Osteocyte (in vitro differentiated cells): Measurements from ENCODE around the gene CHRDL2. TPM values are rescaled to one million over a fixed set of nuclear protein-coding genes. Genes with fewer than 3 reads are reported as not detected.
A peak's percentile ranks its signal among the peaks of the same experiment; 100 is the strongest.

Experiments
- DNase-seq: peaks from one replicate; pipeline ENCODE4 v3.0.0; 2021; ENCODE audit warnings: mixed read lengths; ENCODE audit not compliant: unreplicated experiment; ENCODE audit errors: extremely low spot score
- H3K27ac Mint-ChIP-seq: one replicate; pipeline ENCODE4 v1.8.0; 2021; ENCODE audit warnings: mild to moderate bottlenecking, mixed read lengths; ENCODE audit not compliant: unreplicated experiment
- H3K27me3 Mint-ChIP-seq: one replicate; pipeline ENCODE4 v1.8.0; 2021; ENCODE audit warnings: mixed read lengths; ENCODE audit not compliant: unreplicated experiment
- H3K36me3 Mint-ChIP-seq: one replicate; pipeline ENCODE4 v1.8.0; 2021; ENCODE audit warnings: mixed read lengths; ENCODE audit not compliant: unreplicated experiment
- H3K4me1 Mint-ChIP-seq: one replicate; pipeline ENCODE4 v1.8.0; 2021; ENCODE audit warnings: mixed read lengths; ENCODE audit not compliant: unreplicated experiment
- H3K4me3 Mint-ChIP-seq: one replicate; pipeline ENCODE4 v1.8.0; 2021; ENCODE audit warnings: mild to moderate bottlenecking, moderate library complexity, mixed read lengths; ENCODE audit not compliant: unreplicated experiment
- H3K9me3 Mint-ChIP-seq: one replicate; pipeline ENCODE4 v1.8.0; 2021; ENCODE audit warnings: mixed read lengths; ENCODE audit not compliant: unreplicated experiment
- total RNA-seq: library from RNA; stranded (reverse); gene quantifications from 2 replicates; pipeline ENCODE4 v1.2.1, GENCODE V29; 2021
- TF ChIP-seq, protein P1 (sequence below): fragments of 200-600 bp; sonication (generic); IDR thresholded peaks from 2 replicates; pipeline ENCODE4 v1.5.0; 2021; ENCODE audit warnings: antibody characterized with exemption, mild to moderate bottlenecking, moderate library complexity

Gene CHRDL2
- total RNA-seq, 1 donor from 2014 or later, result not detected

- H3K36me3 Mint-ChIP-seq, result no peaks in the 10 kb centered on the region
- peaks cover 20% of the 10 kb centered on the region for H3K4me1 Mint-ChIP-seq
- peak; percentile 66 for DNase-seq
- no peaks in the 10 kb centered on the region for H3K9me3 Mint-ChIP-seq
- H3K27me3 Mint-ChIP-seq, result no peaks in the 10 kb centered on the region
- H3K4me3 Mint-ChIP-seq, result no peak overlapping the region
- H3K27ac Mint-ChIP-seq, result peak overlapping the region; percentile 82
- TF ChIP-seq, protein P1, sequence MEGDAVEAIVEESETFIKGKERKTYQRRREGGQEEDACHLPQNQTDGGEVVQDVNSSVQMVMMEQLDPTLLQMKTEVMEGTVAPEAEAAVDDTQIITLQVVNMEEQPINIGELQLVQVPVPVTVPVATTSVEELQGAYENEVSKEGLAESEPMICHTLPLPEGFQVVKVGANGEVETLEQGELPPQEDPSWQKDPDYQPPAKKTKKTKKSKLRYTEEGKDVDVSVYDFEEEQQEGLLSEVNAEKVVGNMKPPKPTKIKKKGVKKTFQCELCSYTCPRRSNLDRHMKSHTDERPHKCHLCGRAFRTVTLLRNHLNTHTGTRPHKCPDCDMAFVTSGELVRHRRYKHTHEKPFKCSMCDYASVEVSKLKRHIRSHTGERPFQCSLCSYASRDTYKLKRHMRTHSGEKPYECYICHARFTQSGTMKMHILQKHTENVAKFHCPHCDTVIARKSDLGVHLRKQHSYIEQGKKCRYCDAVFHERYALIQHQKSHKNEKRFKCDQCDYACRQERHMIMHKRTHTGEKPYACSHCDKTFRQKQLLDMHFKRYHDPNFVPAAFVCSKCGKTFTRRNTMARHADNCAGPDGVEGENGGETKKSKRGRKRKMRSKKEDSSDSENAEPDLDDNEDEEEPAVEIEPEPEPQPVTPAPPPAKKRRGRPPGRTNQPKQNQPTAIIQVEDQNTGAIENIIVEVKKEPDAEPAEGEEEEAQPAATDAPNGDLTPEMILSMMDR, result no peak
These were observed 59.6 kb downstream of the CHRDL2 start for GRCh38 chr11:74671520-74672196.

DNA sequence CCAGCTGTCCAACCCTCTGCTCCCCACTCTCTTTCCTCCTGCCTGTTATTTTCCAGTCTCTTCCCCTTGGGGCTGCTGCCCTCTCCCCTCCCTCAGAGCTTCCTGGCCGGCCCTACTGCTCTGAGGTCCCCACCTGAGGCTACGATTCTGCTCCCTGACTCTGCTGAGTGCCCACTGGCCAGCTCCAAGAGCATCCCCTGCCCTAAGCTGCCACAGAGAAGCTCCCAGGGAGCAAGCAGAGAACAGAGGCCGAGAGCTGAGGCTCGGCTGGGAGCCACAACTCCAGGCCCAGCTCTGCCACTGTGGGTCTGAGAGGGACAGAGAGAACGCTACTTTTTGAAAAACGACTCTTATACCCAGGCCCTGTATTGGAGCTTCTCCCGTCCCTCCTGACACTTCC lies 61.1 kb downstream of the CHRDL2 start:
- no peak overlapping the region for H3K4me3 Mint-ChIP-seq
- TF ChIP-seq, protein P1, result no peak
- no peaks in the 10 kb centered on the region for H3K36me3 Mint-ChIP-seq
- H3K4me1 Mint-ChIP-seq, result peaks cover 20% of the 10 kb centered on the region
- H3K27ac Mint-ChIP-seq, result no peak overlapping the region
- no peaks in the 10 kb centered on the region for H3K27me3 Mint-ChIP-seq
- peak; percentile 51 for DNase-seq
- H3K9me3 Mint-ChIP-seq, result no peaks in the 10 kb centered on the region

- no peak overlapping the region for H3K4me3 Mint-ChIP-seq
- H3K36me3 Mint-ChIP-seq, result no peaks in the 10 kb centered on the region
- TF ChIP-seq, protein P1, result no peak
- peaks cover 20% of the 10 kb centered on the region for H3K4me1 Mint-ChIP-seq
- no peaks in the 10 kb centered on the region for H3K27me3 Mint-ChIP-seq
- DNase-seq, result peak; percentile 73
- no peaks in the 10 kb centered on the region for H3K9me3 Mint-ChIP-seq
- H3K27ac Mint-ChIP-seq, result no peak overlapping the region
These were observed 61.7 kb downstream of the CHRDL2 start for GRCh38 chr11:74669211-74670160.

GRCh38 chr11:74663315-74663714 lies 67.9 kb downstream of the CHRDL2 start:
- Mint-ChIP-seq H3K9me3 (peaks cover 18% of the 10 kb centered on the region), H3K27me3 (no peaks in the 10 kb centered on the region), H3K27ac (no peak overlapping the region), H3K4me1 (no peaks in the 10 kb centered on the region), H3K4me3 (no peak overlapping the region), H3K36me3 (peaks cover 11% of the 10 kb centered on the region)
- TF ChIP-seq, protein P1, result no peak
- no peak for DNase-seq
